Fibroblast of skin of right quadriceps (primary cell): ENCODE results near the gene DDX39A.
"Not testable (repeated sequence)": the region's sequence is repeated elsewhere in the genome, so short reads cannot be mapped to it uniquely, and the experiment has no call there.

ENCODE experiments used
- DNase-seq: peaks from one replicate; pipeline ENCODE4 v3.0.0-alpha.2; 2013

Gene DDX39A

GRCh38 chr19:14407605-14408484 is 11.3 kb downstream of the DDX39A start:
- no peak for DNase-seq

DNA sequence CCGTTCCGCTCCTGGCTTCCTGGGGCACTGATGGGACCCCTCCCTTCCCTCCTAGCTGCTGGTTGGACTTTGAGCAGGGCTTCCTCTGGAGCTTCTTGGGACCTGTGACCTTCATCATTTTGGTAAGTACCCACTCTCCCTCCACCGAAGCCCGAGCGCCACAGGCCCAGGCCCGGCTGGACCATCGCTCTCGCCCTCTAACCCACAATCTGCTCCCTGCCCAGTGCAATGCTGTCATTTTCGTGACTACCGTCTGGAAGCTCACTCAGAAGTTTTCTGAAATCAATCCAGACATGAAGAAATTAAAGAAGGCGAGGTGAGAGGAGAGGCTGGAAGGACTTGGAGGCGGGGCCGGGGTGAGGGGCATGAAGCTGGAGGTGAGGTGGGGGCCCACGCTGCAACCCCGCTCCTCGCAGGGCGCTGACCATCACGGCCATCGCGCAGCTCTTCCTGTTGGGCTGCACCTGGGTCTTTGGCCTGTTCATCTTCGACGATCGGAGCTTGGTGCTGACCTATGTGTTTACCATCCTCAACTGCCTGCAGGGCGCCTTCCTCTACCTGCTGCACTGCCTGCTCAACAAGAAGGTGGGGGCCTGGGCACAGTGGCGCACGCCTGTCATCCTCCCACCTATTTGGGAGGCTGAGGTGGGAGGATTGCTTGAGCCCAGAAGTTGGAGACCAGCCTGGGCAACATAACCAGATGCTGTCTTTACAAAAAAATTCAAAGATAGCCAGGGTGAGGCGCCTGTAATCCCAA is 12.3 kb downstream of the DDX39A start:
- no peak for DNase-seq

GRCh38 chr19:14405758-14406644 is 13.1 kb downstream of the DDX39A start:
- DNase-seq = peak; percentile 84

DNA sequence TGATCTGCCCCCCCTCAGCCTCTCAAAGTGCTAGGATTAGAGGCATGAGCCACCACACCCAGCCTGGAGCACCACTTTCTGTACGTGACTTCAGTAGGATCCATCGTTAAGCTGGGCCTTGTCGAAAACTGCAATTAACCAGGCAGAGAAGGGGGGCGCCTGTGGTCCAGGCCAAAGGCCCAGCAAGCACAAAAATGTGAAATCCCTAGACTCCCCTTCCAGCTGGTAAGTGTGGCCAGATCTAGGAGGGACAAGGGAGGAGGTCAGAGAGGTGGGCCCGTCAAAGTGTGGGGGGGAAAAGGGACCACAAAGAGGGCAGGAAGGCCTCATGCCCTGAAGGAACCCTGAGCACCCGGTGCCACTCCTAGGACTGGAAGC is 13.8 kb downstream of the DDX39A start:
- DNase-seq = no peak

GRCh38 chr19:14404312-14404711 is 14.8 kb downstream of the DDX39A start:
- no peak for DNase-seq

DNA sequence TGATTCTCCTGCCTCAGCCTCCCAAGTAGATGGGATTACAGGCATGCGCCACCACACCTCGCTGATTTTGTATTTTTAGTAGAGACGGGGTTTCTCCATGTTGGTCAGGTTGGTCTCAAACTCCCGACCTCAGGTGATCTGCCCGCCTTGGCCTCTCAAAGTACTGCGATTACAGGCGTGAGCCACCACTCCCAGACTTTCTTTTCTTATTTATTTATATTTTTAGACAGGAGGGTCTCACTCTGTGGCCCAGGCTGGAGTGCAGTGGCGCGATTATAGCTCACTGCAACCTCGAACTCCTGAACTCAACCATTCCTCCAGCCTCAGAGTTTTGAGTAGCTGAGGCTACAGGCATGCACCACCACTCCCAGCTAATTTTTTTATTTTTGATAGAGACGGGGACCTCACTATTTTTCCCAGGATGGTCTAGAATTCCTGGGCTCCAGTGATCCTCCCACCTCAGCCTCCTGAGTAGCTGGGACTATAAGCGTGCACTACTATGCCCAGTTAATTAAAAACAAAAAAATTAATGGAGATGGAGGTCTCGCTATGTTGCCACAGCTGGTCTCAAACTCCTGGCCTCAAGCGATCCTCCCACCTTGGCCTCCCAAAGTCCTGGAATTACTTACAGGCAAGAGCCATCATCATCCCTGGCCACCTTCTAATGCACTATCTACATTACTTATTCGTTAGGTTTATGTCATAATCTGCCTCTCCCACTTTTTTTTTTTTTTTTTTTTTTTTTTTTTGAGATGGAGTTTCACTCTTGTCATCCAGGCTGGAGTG is 15.8 kb downstream of the DDX39A start:
- DNase-seq = not testable (repeated sequence)

- DNase-seq = peak; percentile 56
These were observed 16.6 kb downstream of the DDX39A start for GRCh38 chr19:14402332-14403144.

DNA sequence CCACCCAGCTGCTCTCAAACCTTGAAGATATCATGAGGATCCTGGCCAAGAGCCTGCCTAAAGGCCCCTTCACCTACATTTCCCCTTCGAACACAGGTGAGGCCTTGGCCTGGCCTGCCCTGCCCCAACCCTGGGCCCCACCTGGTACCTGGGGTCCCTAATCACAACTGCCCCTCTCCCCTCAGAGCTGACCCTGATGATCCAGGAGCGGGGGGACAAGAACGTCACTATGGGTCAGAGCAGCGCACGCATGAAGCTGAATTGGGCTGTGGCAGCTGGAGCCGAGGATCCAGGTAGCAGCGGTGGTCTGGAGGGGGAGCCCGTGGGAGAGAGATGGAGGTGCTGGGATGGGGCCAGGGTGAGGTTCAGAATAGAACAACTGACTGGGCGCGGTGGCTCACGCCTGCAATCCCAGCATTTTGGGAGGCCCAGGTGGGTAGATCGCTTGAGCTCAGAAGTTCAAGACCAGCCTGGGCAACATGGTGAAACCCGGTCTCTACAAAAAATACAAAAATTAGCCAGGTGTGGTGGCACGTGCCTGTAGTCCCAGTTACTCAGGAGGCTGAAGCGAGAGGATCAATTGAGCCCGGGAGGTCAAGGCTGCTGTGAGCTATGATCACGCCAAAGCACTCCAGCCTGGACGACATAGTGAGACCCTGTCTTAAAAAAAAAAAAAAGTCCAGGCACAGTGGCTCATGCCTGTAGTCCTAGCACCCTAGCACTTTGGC is 17.5 kb downstream of the DDX39A start:
- DNase-seq = no peak

- DNase-seq = no peak
These were observed 18.1 kb downstream of the DDX39A start for GRCh38 chr19:14400951-14401431.

DNA sequence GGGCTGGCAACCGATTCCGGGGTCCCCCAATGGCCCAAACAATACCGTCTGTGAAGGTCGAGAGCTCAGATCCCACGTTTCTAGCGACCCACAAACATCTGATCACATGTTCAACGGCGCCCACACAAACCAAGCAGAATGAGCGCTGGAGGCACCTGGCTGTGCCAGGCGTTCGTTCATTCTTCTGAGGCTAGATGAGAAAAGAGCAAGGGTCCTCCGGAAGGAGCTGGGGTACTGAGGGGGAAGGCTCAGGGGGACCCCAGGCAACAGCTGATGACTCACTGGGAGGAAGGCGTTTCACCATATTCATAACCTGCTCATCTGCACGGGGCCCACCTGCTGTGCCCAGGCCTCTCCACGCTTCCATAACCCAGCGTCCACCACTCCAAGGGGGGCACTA is 22.0 kb downstream of the DDX39A start:
- not testable (repeated sequence) for DNase-seq

GRCh38 chr19:14396730-14397129 is 22.4 kb downstream of the DDX39A start:
- not testable (repeated sequence) for DNase-seq

GRCh38 chr19:14395710-14396336 is 23.3 kb downstream of the DDX39A start:
- DNase-seq = no peak

GRCh38 chr19:14395262-14395661 is 23.9 kb downstream of the DDX39A start:
- DNase-seq = no peak

DNA sequence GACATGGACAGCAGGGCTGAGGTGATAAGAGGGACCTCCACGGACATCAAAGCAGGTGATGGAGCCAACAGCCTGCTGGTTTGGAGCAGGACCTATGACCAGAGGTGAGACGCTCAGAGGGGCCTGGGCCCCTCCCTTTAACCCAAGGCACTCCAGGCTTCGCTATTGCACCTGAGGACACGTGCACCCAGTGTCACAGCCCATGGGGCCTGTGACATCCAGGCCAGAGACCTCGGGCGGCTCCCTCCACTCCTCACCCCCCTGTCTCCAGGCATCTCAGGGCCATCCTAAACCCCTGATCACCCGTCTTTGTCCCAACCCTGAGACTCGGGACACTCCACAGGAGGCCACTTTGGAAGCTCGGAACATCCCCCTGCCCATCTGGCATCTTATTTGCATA is 25.0 kb downstream of the DDX39A start:
- DNase-seq = no peak

DNA sequence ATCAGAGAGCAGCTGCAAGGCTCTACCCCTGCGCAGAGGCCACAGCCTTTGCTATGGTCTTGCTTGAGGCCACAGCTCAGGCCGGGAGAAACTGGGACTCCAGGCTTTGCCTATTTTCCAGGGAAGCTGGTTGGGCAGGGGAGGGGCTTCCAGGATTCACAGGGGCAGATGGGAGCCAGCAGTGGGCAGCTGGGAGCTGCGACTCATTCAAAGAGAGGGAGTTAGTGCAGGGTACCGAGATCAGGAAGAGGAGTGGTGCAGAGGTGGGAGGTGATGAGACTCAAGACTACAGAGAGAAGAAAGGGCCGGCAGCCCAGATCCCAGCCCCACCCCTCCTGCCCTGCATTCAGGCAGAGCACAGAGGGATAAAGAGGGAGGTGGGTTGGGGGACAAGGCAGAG is 25.8 kb downstream of the DDX39A start:
- DNase-seq = no peak

- DNase-seq = no peak
These were observed 27.9 kb downstream of the DDX39A start for GRCh38 chr19:14391156-14391821.

- no peak for DNase-seq
These were observed 28.6 kb downstream of the DDX39A start for GRCh38 chr19:14390548-14390947.

- no peak for DNase-seq
These were observed 33.6 kb downstream of the DDX39A start for GRCh38 chr19:14385492-14385891.
